Peyer's patch (tissue), 4 donors: ENCODE data around the gene CUL3.

Experiments used
- CTCF ChIP-seq, 6 experiments: fragments of 450-650 bp in 4 of 6; fragments of 200-600 bp in 2 of 6; sonication (generic) in 1 of 6; IDR thresholded peaks; one replicate each; pipeline ENCODE4 v1.5.1; 2017 to 2019; ENCODE audit warnings: antibody characterized with exemption in 6 of 6, mild to moderate bottlenecking in 3 of 6, moderate library complexity in 1 of 6
- POLR2A ChIP-seq, 2 donors: fragments of 450-650 bp; IDR thresholded peaks; one replicate each; pipeline ENCODE4 v1.5.1; 2017; ENCODE audit warnings: antibody characterized with exemption in 2 of 2, mild to moderate bottlenecking in 2 of 2, moderate library complexity in 2 of 2

DNA sequence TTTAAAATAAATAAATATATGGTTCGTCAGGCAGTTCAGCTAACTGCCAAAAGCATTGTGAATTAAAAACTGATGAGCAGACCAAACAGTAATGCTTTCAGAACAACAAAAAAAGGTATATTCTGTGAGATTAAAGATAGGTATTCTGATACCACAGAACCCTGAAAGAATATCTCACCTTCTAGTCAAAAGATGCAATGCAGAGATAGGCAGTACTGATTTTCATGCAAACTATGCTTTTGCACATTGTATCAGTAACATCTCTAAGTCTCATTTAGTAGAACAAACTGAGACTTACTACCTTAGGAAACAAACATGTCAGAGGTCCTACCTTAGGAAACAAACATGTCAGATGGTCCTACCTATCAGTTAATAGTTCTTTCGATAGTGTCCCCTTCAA, 32.4 kb downstream of the CUL3 start:
- TF ChIP-seq CTCF (IDR thresholded peaks at IDR 0.05) (no peak), POLR2A (IDR thresholded peaks at IDR 0.05) (no peak)
